Colonic mucosa (tissue), 4 donors: ENCODE measurements around the gene ZNF785. TPM values are rescaled to one million over a fixed set of nuclear protein-coding genes. Genes with fewer than 3 reads are reported as not detected.
A peak's percentile ranks its signal among the peaks of the same experiment; 100 is the strongest.

ENCODE experiments used
- DNase-seq: peaks from one replicate; pipeline ENCODE4 v3.0.0-alpha.2; 2020
- H3K27ac ChIP-seq: fragments of 200-600 bp; one replicate; pipeline ENCODE4 v1.8.0; 2021
- H3K27me3 ChIP-seq: fragments of 200-600 bp; one replicate; pipeline ENCODE4 v1.8.0; 2021
- H3K36me3 ChIP-seq: fragments of 200-600 bp; one replicate; pipeline ENCODE4 v1.8.0; 2021
- H3K4me1 ChIP-seq: fragments of 200-600 bp; one replicate; pipeline ENCODE4 v1.8.0; 2021; ENCODE audit warnings: mild to moderate bottlenecking
- H3K4me3 ChIP-seq: fragments of 200-600 bp; one replicate; pipeline ENCODE4 v1.8.0; 2021
- H3K9ac ChIP-seq, 2 donors: one replicate each; pipeline ENCODE4 v1.7.0; 2013; ENCODE audit warnings: control low read depth in 2 of 2, low read depth in 2 of 2, low read length in 2 of 2
- H3K9me3 ChIP-seq: fragments of 200-600 bp; one replicate; pipeline ENCODE4 v1.8.0; 2021
- CTCF ChIP-seq: fragments of 200-600 bp; IDR thresholded peaks from one replicate; pipeline ENCODE4 v1.8.0; 2022; ENCODE audit warnings: antibody characterized with exemption, mild to moderate bottlenecking
- intact Hi-C: fragments of 100-400 bp; cut with DNase I; formaldehyde crosslinking; loops from one replicate; pipeline ENCODE4 v1.14.1; 2022
- total RNA-seq, 2 donors: library from RNA; stranded (reverse); fragmentation: NEBNext Ultra II Directional in 1 of 2; extraction: Animal tissue kit (Norgen Biotek cat#: 25700) in 1 of 2; gene quantifications; one replicate each; pipeline ENCODE4 v1.2.1, GENCODE V29; 2021
- donor health status: healthy.
- donor health status: DM: no; HTN: no; CAD: no.
- donor health status: DM: no; HTN: no; CAD: no.

Gene ZNF785
- total RNA-seq, 2 donors from 2014 or later, result 12.7 to 13.3 TPM

- intact Hi-C loops, result no loop called here
- Histone ChIP-seq H3K9me3 (no peaks in the 10 kb centered on the region), H3K27me3 (no peaks in the 10 kb centered on the region), H3K4me3 (peak overlapping the region; percentile 79), H3K27ac (peak overlapping the region; percentile 87), H3K4me1 (peaks cover 11% of the 10 kb centered on the region), H3K9ac (peak overlapping the region; percentile 91 to 98), H3K36me3 (no peaks in the 10 kb centered on the region)
- TF ChIP-seq CTCF, result no peak
- no peak for DNase-seq
These were observed 27.9 kb downstream of the ZNF785 start for GRCh38 chr16:30557707-30557956.

- DNase-seq, result peak; percentile 50
- H3K9ac ChIP-seq, result peak overlapping the region in 1 of 2 donors; percentile 66
- H3K4me1 ChIP-seq, result peaks cover 11% of the 10 kb centered on the region
- H3K27me3 ChIP-seq, result no peaks in the 10 kb centered on the region
- TF ChIP-seq CTCF, result no peak
- no peaks in the 10 kb centered on the region for H3K9me3 ChIP-seq
- H3K36me3 ChIP-seq, result no peaks in the 10 kb centered on the region
- intact Hi-C loops, result no loop called here
- H3K4me3 ChIP-seq, result no peak overlapping the region
- no peak overlapping the region for H3K27ac ChIP-seq
These were observed 29.4 kb downstream of the ZNF785 start for GRCh38 chr16:30556125-30556473.

GRCh38 chr16:30555315-30556124 lies 30.0 kb downstream of the ZNF785 start:
- H3K36me3 ChIP-seq, result no peaks in the 10 kb centered on the region
- H3K9ac ChIP-seq, result peak overlapping the region in 1 of 2 donors; percentile 66
- no peak overlapping the region for H3K4me3 ChIP-seq
- DNase-seq, result no peak
- H3K4me1 ChIP-seq, result peaks cover 11% of the 10 kb centered on the region
- H3K27ac ChIP-seq, result no peak overlapping the region
- H3K9me3 ChIP-seq, result no peaks in the 10 kb centered on the region
- H3K27me3 ChIP-seq, result no peaks in the 10 kb centered on the region
- no peak for TF ChIP-seq CTCF
- intact Hi-C loops, result no loop called here

GRCh38 chr16:30554557-30555314 lies 30.8 kb downstream of the ZNF785 start:
- no peak overlapping the region for H3K4me3 ChIP-seq
- DNase-seq, result no peak
- H3K27me3 ChIP-seq, result no peaks in the 10 kb centered on the region
- intact Hi-C loops, result no loop called here
- peaks cover 11% of the 10 kb centered on the region for H3K4me1 ChIP-seq
- H3K36me3 ChIP-seq, result no peaks in the 10 kb centered on the region
- no peak overlapping the region for H3K27ac ChIP-seq
- no peak for TF ChIP-seq CTCF
- no peaks in the 10 kb centered on the region for H3K9me3 ChIP-seq
- H3K9ac ChIP-seq, result no peak overlapping the region

- H3K27ac ChIP-seq, result no peak overlapping the region
- H3K27me3 ChIP-seq, result no peaks in the 10 kb centered on the region
- no peak for DNase-seq
- peaks cover 7% of the 10 kb centered on the region for H3K4me1 ChIP-seq
- H3K9ac ChIP-seq, result no peak overlapping the region
- no peak for TF ChIP-seq CTCF
- intact Hi-C loops, result no loop called here
- H3K4me3 ChIP-seq, result no peak overlapping the region
- no peaks in the 10 kb centered on the region for H3K36me3 ChIP-seq
- no peaks in the 10 kb centered on the region for H3K9me3 ChIP-seq
These were observed 32.1 kb downstream of the ZNF785 start for GRCh38 chr16:30553393-30553899.
